Subcutaneous adipose tissue (tissue), 4 donors: ENCODE results near the gene PRL. TPM values are rescaled to one million over a fixed set of nuclear protein-coding genes. Genes with fewer than 3 reads are reported as not detected.

Experiments
- CTCF ChIP-seq: fragments of 450-650 bp; IDR thresholded peaks from one replicate; pipeline ENCODE4 v1.5.1; 2016; ENCODE audit warnings: low read depth, mild to moderate bottlenecking, control low read depth, antibody characterized with exemption, moderate library complexity
- total RNA-seq, 4 donors: library from RNA; depleted of rRNA; stranded (reverse); fragments of >200 nt; gene quantifications; one replicate each; pipeline ENCODE4 v1.1.0, GENCODE V29; 2016

PRL gene
- total RNA-seq, 4 donors from 2014 or later = 0.98 TPM; not detected in 3

DNA sequence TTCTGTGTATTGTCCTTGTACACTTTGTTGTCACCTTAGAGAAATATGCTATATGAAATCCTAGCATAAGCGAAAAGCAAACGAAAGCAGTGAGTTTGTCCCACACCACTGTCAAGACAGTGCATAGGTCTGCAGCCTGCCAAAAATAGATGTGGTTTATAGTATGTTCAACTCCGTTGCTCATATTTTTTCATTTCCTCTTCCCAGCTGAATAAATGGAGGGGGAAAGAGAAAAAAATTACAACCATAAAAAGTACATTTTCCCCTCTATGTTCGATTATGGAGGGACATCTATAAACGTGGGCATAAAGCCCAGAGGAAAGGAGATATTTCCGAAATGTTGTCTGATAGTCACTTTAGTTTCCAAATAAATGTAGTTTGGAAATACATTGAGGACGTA is 25.8 kb downstream of the PRL start:
- TF ChIP-seq CTCF = no peak

- TF ChIP-seq CTCF = no peak
Measured at GRCh38 chr6:22263748-22264147, 33.1 kb downstream of the PRL start.

- no peak for TF ChIP-seq CTCF
Measured at GRCh38 chr6:22254886-22255285, 42.0 kb downstream of the PRL start.

DNA sequence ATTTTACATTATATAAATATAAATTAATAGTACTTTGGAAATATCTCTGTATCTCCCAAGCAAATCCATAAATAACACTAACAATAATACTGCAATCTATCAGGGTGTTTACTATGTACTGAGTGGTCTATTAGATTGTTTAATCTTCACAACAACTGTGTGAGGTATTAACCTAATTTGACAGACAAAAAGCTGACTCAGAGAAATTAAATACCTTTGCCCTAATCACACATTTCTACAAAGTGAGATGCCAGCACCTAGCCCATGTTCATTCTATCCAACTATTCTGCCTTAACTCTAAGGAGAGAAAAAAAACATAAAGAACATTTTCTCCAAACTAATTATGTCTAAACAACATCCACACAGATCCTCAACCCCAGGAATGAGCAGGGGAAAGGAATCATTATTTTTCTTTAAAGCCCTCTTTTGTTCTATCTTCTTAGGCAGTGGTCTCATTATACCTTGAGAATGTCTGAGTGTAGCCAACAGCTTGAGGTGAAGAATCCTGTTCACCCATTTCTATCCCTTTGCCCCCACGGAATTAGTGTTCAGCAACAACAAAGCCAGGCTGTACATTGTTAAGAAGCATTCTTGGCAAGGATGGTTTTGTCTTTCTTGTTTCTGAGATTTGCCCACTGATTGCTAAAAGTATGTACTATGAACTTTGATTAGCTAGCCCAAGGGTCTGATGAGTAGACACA is 42.7 kb downstream of the PRL start:
- no peak for TF ChIP-seq CTCF

DNA sequence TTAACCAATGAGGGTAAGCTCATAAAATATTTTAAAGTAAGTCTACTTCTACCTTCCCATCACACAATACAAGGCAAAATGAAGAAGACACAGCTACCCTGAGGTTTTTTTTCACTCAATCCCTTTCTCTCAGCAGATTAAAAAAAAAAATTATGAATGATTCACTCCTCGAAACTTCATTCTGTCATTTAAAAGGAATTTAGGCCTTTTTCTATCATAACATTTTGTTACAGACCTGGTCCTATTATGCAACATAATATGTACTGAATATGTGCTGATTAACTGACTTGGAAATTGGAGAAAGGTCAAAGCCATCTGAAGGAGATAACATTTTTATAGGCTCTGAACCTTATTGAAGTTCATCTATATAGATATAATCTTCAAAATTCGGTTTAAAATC is 45.5 kb downstream of the PRL start:
- TF ChIP-seq CTCF = no peak

GRCh38 chr6:22250486-22250885 is 46.4 kb downstream of the PRL start:
- TF ChIP-seq CTCF = no peak

DNA sequence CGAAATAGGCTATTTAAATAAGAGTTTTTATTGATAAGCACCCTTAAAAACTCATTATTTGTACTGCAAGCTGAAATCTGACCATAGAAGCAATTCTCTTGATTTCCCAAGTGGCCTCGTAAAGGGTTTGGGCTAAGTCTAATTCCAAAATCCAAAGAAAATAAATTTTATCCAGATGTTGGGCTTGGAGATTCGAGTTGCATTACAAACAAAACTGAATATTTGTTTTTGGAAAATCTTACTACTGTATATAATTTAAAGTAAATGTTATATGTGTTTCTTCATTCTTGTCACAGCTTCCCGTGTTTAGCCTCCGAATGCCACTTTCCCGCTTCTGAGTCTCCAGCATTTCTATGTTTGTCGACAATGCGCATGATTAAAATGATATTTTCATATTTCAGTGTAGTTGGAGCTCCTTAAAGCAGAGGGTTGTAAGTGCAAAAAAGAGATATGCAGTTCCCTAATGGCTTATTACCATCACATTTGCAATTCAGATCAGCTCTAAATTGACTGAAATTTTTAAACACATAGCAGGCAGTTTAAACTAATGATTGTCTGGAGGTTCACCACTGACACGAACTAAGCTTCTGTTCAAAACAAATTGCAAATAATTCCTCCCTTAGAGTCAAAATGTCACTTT is 47.0 kb downstream of the PRL start:
- TF ChIP-seq CTCF = no peak
